Activated CD8-positive, alpha-beta memory T cell treated with anti-CD3 and anti-CD28 coated beads, Interleukin-2, amount 10 ng/mL, durations not matched to agents 7 days and 5 days (primary cell): ENCODE results near the gene SPATA2. TPM values are rescaled to one million over a fixed set of nuclear protein-coding genes. Genes with fewer than 3 reads are reported as not detected.

Source experiments
- ATAC-seq: fragments of 150-1000 bp; cut with Tn5 transposase; one replicate; pipeline ENCODE4 v1.10.0; 2021; ENCODE audit warnings: moderate library complexity
- CTCF ChIA-PET: fragments of 350-600 bp; sonication (Branson Sonifier 250); formaldehyde crosslinking; loops from one replicate; lab custom pipeline; 2021; ENCODE audit warnings: antibody characterized with exemption; lab: Charles Lee
- DNase-seq: peaks from one replicate; pipeline ENCODE4 v3.0.0-alpha.2; 2020
- H3K27ac Mint-ChIP-seq: one replicate; pipeline ENCODE4 v1.8.0; 2021; ENCODE audit warnings: mild to moderate bottlenecking, mixed read lengths
- H3K27me3 Mint-ChIP-seq: one replicate; pipeline ENCODE4 v1.8.0; 2021; ENCODE audit warnings: mixed read lengths
- H3K36me3 Mint-ChIP-seq: one replicate; pipeline ENCODE4 v1.8.0; 2021; ENCODE audit warnings: mild to moderate bottlenecking, mixed read lengths
- H3K4me1 Mint-ChIP-seq: one replicate; pipeline ENCODE4 v1.8.0; 2021; ENCODE audit warnings: mixed read lengths
- H3K4me3 Mint-ChIP-seq: one replicate; pipeline ENCODE4 v1.8.0; 2021; ENCODE audit warnings: mild to moderate bottlenecking, moderate library complexity, mixed read lengths
- H3K9me3 Mint-ChIP-seq: one replicate; pipeline ENCODE4 v1.8.0; 2022; ENCODE audit warnings: low read depth, mixed read lengths
- total RNA-seq, 2 experiments: library from RNA; stranded (reverse); gene quantifications; one replicate each; pipeline ENCODE4 v1.2.3, GENCODE V29; 2021

Gene SPATA2
- total RNA-seq, 2 experiments from 2014 or later = 10.2 to 11.1 TPM

GRCh38 chr20:49882171-49882970 lies 33.0 kb downstream of the SPATA2 start:
- no peak for ATAC-seq
- H3K4me1 Mint-ChIP-seq = peaks cover 4% of the 10 kb centered on the region
- peak overlapping the region; percentile 30 for H3K27ac Mint-ChIP-seq
- H3K36me3 Mint-ChIP-seq = peaks cover 14% of the 10 kb centered on the region
- no peaks in the 10 kb centered on the region for H3K9me3 Mint-ChIP-seq
- DNase-seq = no peak
- CTCF ChIA-PET = no interaction called here
- no peak overlapping the region for H3K4me3 Mint-ChIP-seq
- no peaks in the 10 kb centered on the region for H3K27me3 Mint-ChIP-seq

GRCh38 chr20:49880724-49881445 lies 34.4 kb downstream of the SPATA2 start:
- Mint-ChIP-seq H3K9me3 (no peaks in the 10 kb centered on the region), H3K27me3 (no peaks in the 10 kb centered on the region), H3K27ac (peak overlapping the region; percentile 2), H3K4me3 (no peak overlapping the region), H3K36me3 (peaks cover 14% of the 10 kb centered on the region), H3K4me1 (peaks cover 4% of the 10 kb centered on the region)
- DNase-seq (no peak), ATAC-seq (no peak)
- CTCF ChIA-PET = interaction anchor here (1.0 to 2.2 kb wide), 3 partner anchors 8 to 270 kb away, joined by 3 to 5 read pairs (median 4); no protein-coding TSS in a partner anchor

GRCh38 chr20:49880177-49880576 lies 35.2 kb downstream of the SPATA2 start:
- no peak overlapping the region for H3K4me3 Mint-ChIP-seq
- H3K36me3 Mint-ChIP-seq = peaks cover 14% of the 10 kb centered on the region
- CTCF ChIA-PET = interaction anchor here (1.0 to 2.2 kb wide), 3 partner anchors 8 to 270 kb away, joined by 3 to 5 read pairs (median 4); no protein-coding TSS in a partner anchor
- no peak overlapping the region for H3K27ac Mint-ChIP-seq
- H3K9me3 Mint-ChIP-seq = no peaks in the 10 kb centered on the region
- no peaks in the 10 kb centered on the region for H3K27me3 Mint-ChIP-seq
- no peak for DNase-seq
- peaks cover 4% of the 10 kb centered on the region for H3K4me1 Mint-ChIP-seq
- no peak for ATAC-seq

GRCh38 chr20:49878977-49879376 lies 36.4 kb downstream of the SPATA2 start:
- no peaks in the 10 kb centered on the region for H3K27me3 Mint-ChIP-seq
- H3K4me1 Mint-ChIP-seq = peaks cover 4% of the 10 kb centered on the region
- DNase-seq = no peak
- no peak overlapping the region for H3K4me3 Mint-ChIP-seq
- no peaks in the 10 kb centered on the region for H3K9me3 Mint-ChIP-seq
- CTCF ChIA-PET = interaction anchor here (1.9 to 2.2 kb wide), 2 partner anchors 9 to 16 kb away, joined by 4 to 7 read pairs; no protein-coding TSS in a partner anchor
- H3K27ac Mint-ChIP-seq = no peak overlapping the region
- ATAC-seq = no peak
- peaks cover 18% of the 10 kb centered on the region for H3K36me3 Mint-ChIP-seq

GRCh38 chr20:49877386-49877921 lies 37.9 kb downstream of the SPATA2 start:
- Mint-ChIP-seq H3K9me3 (no peaks in the 10 kb centered on the region), H3K36me3 (peaks cover 13% of the 10 kb centered on the region), H3K4me1 (peaks cover 1% of the 10 kb centered on the region), H3K27me3 (no peaks in the 10 kb centered on the region), H3K4me3 (no peak overlapping the region), H3K27ac (no peak overlapping the region)
- DNase-seq (no peak), ATAC-seq (no peak)
- CTCF ChIA-PET = interaction anchor here (1.9 kb wide), 1 partner anchor 11 kb away, joined by 7 read pairs; no protein-coding TSS in a partner anchor

- H3K27ac Mint-ChIP-seq = no peak overlapping the region
Observed at GRCh38 chr20:49874696-49875095, 40.6 kb downstream of the SPATA2 start.

GRCh38 chr20:49872056-49872455 lies 43.3 kb downstream of the SPATA2 start:
- no peaks in the 10 kb centered on the region for H3K4me1 Mint-ChIP-seq
- no peaks in the 10 kb centered on the region for H3K9me3 Mint-ChIP-seq
- no peak overlapping the region for H3K27ac Mint-ChIP-seq
- CTCF ChIA-PET = interaction anchor here (0.8 kb wide), 1 partner anchor 203 kb away, joined by 3 read pairs; no protein-coding TSS in a partner anchor
- ATAC-seq = no peak
- no peaks in the 10 kb centered on the region for H3K27me3 Mint-ChIP-seq
- peaks cover 5% of the 10 kb centered on the region for H3K36me3 Mint-ChIP-seq
- DNase-seq = no peak
- no peak overlapping the region for H3K4me3 Mint-ChIP-seq

More at GRCh38 chr20:49874696-49875095, 40.6 kb downstream of the SPATA2 start:
- DNase-seq (no peak), ATAC-seq (no peak)
- Mint-ChIP-seq H3K4me1 (peaks cover 1% of the 10 kb centered on the region), H3K27me3 (no peaks in the 10 kb centered on the region), H3K4me3 (no peak overlapping the region), H3K9me3 (no peaks in the 10 kb centered on the region), H3K36me3 (peaks cover 9% of the 10 kb centered on the region)
- CTCF ChIA-PET = no interaction called here

- Mint-ChIP-seq H3K4me3 (no peak overlapping the region), H3K27me3 (no peaks in the 10 kb centered on the region), H3K36me3 (peaks cover 5% of the 10 kb centered on the region), H3K9me3 (no peaks in the 10 kb centered on the region), H3K27ac (no peak overlapping the region), H3K4me1 (no peaks in the 10 kb centered on the region)
- DNase-seq (no peak), ATAC-seq (no peak)
- CTCF ChIA-PET = no interaction called here
Observed at GRCh38 chr20:49871391-49871948, 43.9 kb downstream of the SPATA2 start.

GRCh38 chr20:49870261-49870660 lies 45.1 kb downstream of the SPATA2 start:
- DNase-seq = no peak
- H3K4me1 Mint-ChIP-seq = no peaks in the 10 kb centered on the region
- H3K27ac Mint-ChIP-seq = no peak overlapping the region
- no peaks in the 10 kb centered on the region for H3K9me3 Mint-ChIP-seq
- H3K27me3 Mint-ChIP-seq = no peaks in the 10 kb centered on the region
- H3K4me3 Mint-ChIP-seq = no peak overlapping the region
- ATAC-seq = no peak
- peaks cover 11% of the 10 kb centered on the region for H3K36me3 Mint-ChIP-seq
- CTCF ChIA-PET = no interaction called here

- CTCF ChIA-PET = interaction anchor here (1.0 kb wide), 1 partner anchor 19 kb away, joined by 4 read pairs; no protein-coding TSS in a partner anchor
- H3K4me3 Mint-ChIP-seq = no peak overlapping the region
- no peaks in the 10 kb centered on the region for H3K4me1 Mint-ChIP-seq
- ATAC-seq = no peak
- peak overlapping the region; percentile 25 for H3K27ac Mint-ChIP-seq
- H3K36me3 Mint-ChIP-seq = peaks cover 13% of the 10 kb centered on the region
- DNase-seq = no peak
- no peaks in the 10 kb centered on the region for H3K9me3 Mint-ChIP-seq
- H3K27me3 Mint-ChIP-seq = no peaks in the 10 kb centered on the region
Observed at GRCh38 chr20:49868964-49869363, 46.4 kb downstream of the SPATA2 start.

- Mint-ChIP-seq H3K27ac (no peak overlapping the region), H3K4me3 (no peak overlapping the region), H3K9me3 (no peaks in the 10 kb centered on the region), H3K4me1 (no peaks in the 10 kb centered on the region), H3K36me3 (peaks cover 12% of the 10 kb centered on the region), H3K27me3 (no peaks in the 10 kb centered on the region)
- CTCF ChIA-PET = interaction anchor here (1.0 to 2.3 kb wide), 3 partner anchors 18 to 27 kb away, joined by 4 to 6 read pairs (median 4); no protein-coding TSS in a partner anchor
- ATAC-seq (no peak), DNase-seq (no peak)
Observed at GRCh38 chr20:49868538-49868937, 46.8 kb downstream of the SPATA2 start.

- Mint-ChIP-seq H3K27me3 (no peaks in the 10 kb centered on the region), H3K36me3 (peaks cover 14% of the 10 kb centered on the region), H3K4me3 (no peak overlapping the region), H3K27ac (no peak overlapping the region), H3K4me1 (no peaks in the 10 kb centered on the region), H3K9me3 (no peaks in the 10 kb centered on the region)
- no peak for ATAC-seq
- CTCF ChIA-PET = interaction anchor here (1.0 to 2.3 kb wide), 5 partner anchors 19 to 326 kb away, joined by 3 to 6 read pairs (median 4); no protein-coding TSS in a partner anchor
- no peak for DNase-seq
Observed at GRCh38 chr20:49867453-49868215, 47.7 kb downstream of the SPATA2 start.
